ENCODE data around the gene ZFP36.

ZFP36 gene

GRCh38 chr19:39416152-39417120 is 9.8 kb downstream of the ZFP36 start:
- Histone ChIP-seq H4K8ac (ENCODE audit: low read depth, low read length) (no peak overlapping the region), H3K4me1 (ENCODE audit: control insufficient read depth in 2 of 2, insufficient read depth in 1 of 2, low read depth in 1 of 2, low read length in 2 of 2) (peaks cover 13 to 24% of the 10 kb centered on the region in 2 donors), H3K27ac (replicated peaks; ENCODE audit: low read length) (no peak overlapping the region), H2BK15ac (ENCODE audit: low read length) (no peak overlapping the region), H3K4me3 (ENCODE audit: low read length in 2 of 2) (no peak overlapping the region), H2BK120ac (ENCODE audit: low read depth, low read length) (no peak overlapping the region), H3K4ac (ENCODE audit: low read length) (no peak overlapping the region), H3K14ac (ENCODE audit: low read length) (peak overlapping the region; percentile 38), H3K79me1 (ENCODE audit: low read depth, low read length) (peaks cover 18% of the 10 kb centered on the region), H3K23ac (ENCODE audit: low read depth, low read length, poor library complexity) (no peak overlapping the region), H3K9me3 (replicated peaks in 1 of 2; ENCODE audit: control insufficient read depth in 2 of 2, insufficient read depth in 1 of 2, low read depth in 1 of 2, low read length in 2 of 2) (no peaks in the 10 kb centered on the region), H3K27me3 (ENCODE audit: control insufficient read depth in 3 of 3, insufficient read depth in 3 of 3, low read depth in 1 of 3, low read length in 3 of 3) (no peaks in the 10 kb centered on the region), H3K36me3 (replicated peaks in 1 of 2; ENCODE audit: control insufficient read depth in 2 of 2, insufficient read depth in 2 of 2, low read length in 2 of 2) (peaks cover 46 to 71% of the 10 kb centered on the region in 2 donors), H3K4me2 (ENCODE audit: insufficient read depth, low read length, poor library complexity, severe bottlenecking) (no peak overlapping the region), H2AK5ac (ENCODE audit: low read depth, low read length) (peak overlapping the region; percentile 88), H3K18ac (ENCODE audit: low read length) (peak overlapping the region; percentile 11), H4K91ac (ENCODE audit: low read depth, low read length, poor library complexity) (no peak overlapping the region), H2BK12ac (ENCODE audit: low read length) (no peak overlapping the region), H3K9ac (ENCODE audit: low read depth, low read length, poor library complexity) (no peak overlapping the region), H2BK5ac (ENCODE audit: low read length) (no peak overlapping the region), H2AFZ (ENCODE audit: low read length) (no peak overlapping the region)
- no peak for DNase-seq (ENCODE audit: low spot score)
- no CpG with 5 or more reads among the region's 27 CpGs for WGBS, 2 donors (ENCODE audit: extremely low coverage in 2 of 2, insufficient read length in 2 of 2, insufficient replicate concordance in 1 of 2)

GRCh38 chr19:39417463-39418181 is 11.0 kb downstream of the ZFP36 start:
- no CpG with 5 or more reads among the region's 30 CpGs for WGBS, 2 donors (ENCODE audit: extremely low coverage in 2 of 2, insufficient read length in 2 of 2, insufficient replicate concordance in 1 of 2)
- Histone ChIP-seq H3K4ac (ENCODE audit: low read length) (no peak overlapping the region), H4K91ac (ENCODE audit: low read depth, low read length, poor library complexity) (no peak overlapping the region), H3K4me3 (ENCODE audit: low read length in 2 of 2) (no peak overlapping the region), H3K27me3 (ENCODE audit: control insufficient read depth in 3 of 3, insufficient read depth in 3 of 3, low read depth in 1 of 3, low read length in 3 of 3) (no peaks in the 10 kb centered on the region), H4K8ac (ENCODE audit: low read depth, low read length) (no peak overlapping the region), H2BK12ac (ENCODE audit: low read length) (no peak overlapping the region), H2BK120ac (ENCODE audit: low read depth, low read length) (no peak overlapping the region), H3K4me1 (ENCODE audit: control insufficient read depth in 2 of 2, insufficient read depth in 1 of 2, low read depth in 1 of 2, low read length in 2 of 2) (peaks cover 10 to 24% of the 10 kb centered on the region in 2 donors), H2BK5ac (ENCODE audit: low read length) (peak overlapping the region; percentile 39), H3K27ac (replicated peaks; ENCODE audit: low read length) (no peak overlapping the region), H2BK15ac (ENCODE audit: low read length) (no peak overlapping the region), H3K79me1 (ENCODE audit: low read depth, low read length) (peaks cover 18% of the 10 kb centered on the region), H3K4me2 (ENCODE audit: insufficient read depth, low read length, poor library complexity, severe bottlenecking) (no peak overlapping the region), H2AFZ (ENCODE audit: low read length) (no peak overlapping the region), H3K18ac (ENCODE audit: low read length) (no peak overlapping the region), H3K9ac (ENCODE audit: low read depth, low read length, poor library complexity) (no peak overlapping the region), H3K9me3 (replicated peaks in 1 of 2; ENCODE audit: control insufficient read depth in 2 of 2, insufficient read depth in 1 of 2, low read depth in 1 of 2, low read length in 2 of 2) (no peaks in the 10 kb centered on the region), H3K23ac (ENCODE audit: low read depth, low read length, poor library complexity) (no peak overlapping the region), H2AK5ac (ENCODE audit: low read depth, low read length) (no peak overlapping the region), H3K14ac (ENCODE audit: low read length) (no peak overlapping the region), H3K36me3 (replicated peaks in 1 of 2; ENCODE audit: control insufficient read depth in 2 of 2, insufficient read depth in 2 of 2, low read length in 2 of 2) (peaks cover 52 to 81% of the 10 kb centered on the region in 2 donors)
- no peak for DNase-seq (ENCODE audit: low spot score)

- H3K23ac ChIP-seq (ENCODE audit: low read depth, low read length, poor library complexity) = no peak overlapping the region
- H3K4me3 ChIP-seq (ENCODE audit: low read length in 2 of 2) = no peak overlapping the region
- H2AFZ ChIP-seq (ENCODE audit: low read length) = no peak overlapping the region
- no peak overlapping the region for H2BK15ac ChIP-seq (ENCODE audit: low read length)
- no peaks in the 10 kb centered on the region for H3K9me3 ChIP-seq (replicated peaks in 1 of 2; ENCODE audit: control insufficient read depth in 2 of 2, insufficient read depth in 1 of 2, low read depth in 1 of 2, low read length in 2 of 2)
- no peak overlapping the region for H2BK12ac ChIP-seq (ENCODE audit: low read length)
- DNase-seq (ENCODE audit: low spot score) = no peak
- H4K8ac ChIP-seq (ENCODE audit: low read depth, low read length) = no peak overlapping the region
- peaks cover 15% of the 10 kb centered on the region for H3K79me1 ChIP-seq (ENCODE audit: low read depth, low read length)
- H4K91ac ChIP-seq (ENCODE audit: low read depth, low read length, poor library complexity) = no peak overlapping the region
- no peak overlapping the region for H3K14ac ChIP-seq (ENCODE audit: low read length)
- no peak overlapping the region for H3K4ac ChIP-seq (ENCODE audit: low read length)
- no peak overlapping the region for H3K4me2 ChIP-seq (ENCODE audit: insufficient read depth, low read length, poor library complexity, severe bottlenecking)
- peaks cover 65 to 95% of the 10 kb centered on the region in 2 donors for H3K36me3 ChIP-seq (replicated peaks in 1 of 2; ENCODE audit: control insufficient read depth in 2 of 2, insufficient read depth in 2 of 2, low read length in 2 of 2)
- peaks cover 9 to 24% of the 10 kb centered on the region in 2 donors for H3K4me1 ChIP-seq (ENCODE audit: control insufficient read depth in 2 of 2, insufficient read depth in 1 of 2, low read depth in 1 of 2, low read length in 2 of 2)
- H3K9ac ChIP-seq (ENCODE audit: low read depth, low read length, poor library complexity) = no peak overlapping the region
- no CpG with 5 or more reads among the region's 9 CpGs for WGBS, 2 donors (ENCODE audit: extremely low coverage in 2 of 2, insufficient read length in 2 of 2, insufficient replicate concordance in 1 of 2)
- H2BK5ac ChIP-seq (ENCODE audit: low read length) = no peak overlapping the region
- no peak overlapping the region for H3K27ac ChIP-seq (replicated peaks; ENCODE audit: low read length)
- no peaks in the 10 kb centered on the region for H3K27me3 ChIP-seq (ENCODE audit: control insufficient read depth in 3 of 3, insufficient read depth in 3 of 3, low read depth in 1 of 3, low read length in 3 of 3)
- H2BK120ac ChIP-seq (ENCODE audit: low read depth, low read length) = no peak overlapping the region
- no peak overlapping the region for H2AK5ac ChIP-seq (ENCODE audit: low read depth, low read length)
- H3K18ac ChIP-seq (ENCODE audit: low read length) = no peak overlapping the region
Observed at GRCh38 chr19:39419003-39419402, 12.4 kb downstream of the ZFP36 start.

GRCh38 chr19:39420769-39421168 is 14.1 kb downstream of the ZFP36 start:
- peaks cover 4 to 10% of the 10 kb centered on the region in 2 donors for H3K4me1 ChIP-seq (ENCODE audit: control insufficient read depth in 2 of 2, insufficient read depth in 1 of 2, low read depth in 1 of 2, low read length in 2 of 2)
- no peak overlapping the region for H4K91ac ChIP-seq (ENCODE audit: low read depth, low read length, poor library complexity)
- no peak overlapping the region for H2AK5ac ChIP-seq (ENCODE audit: low read depth, low read length)
- no peak for DNase-seq (ENCODE audit: low spot score)
- no peak overlapping the region for H3K9ac ChIP-seq (ENCODE audit: low read depth, low read length, poor library complexity)
- no peak overlapping the region for H2BK15ac ChIP-seq (ENCODE audit: low read length)
- H3K4me3 ChIP-seq (ENCODE audit: low read length in 2 of 2) = no peak overlapping the region
- no peak overlapping the region for H3K23ac ChIP-seq (ENCODE audit: low read depth, low read length, poor library complexity)
- H3K27me3 ChIP-seq (ENCODE audit: control insufficient read depth in 3 of 3, insufficient read depth in 3 of 3, low read depth in 1 of 3, low read length in 3 of 3) = no peaks in the 10 kb centered on the region
- no peak overlapping the region for H2BK120ac ChIP-seq (ENCODE audit: low read depth, low read length)
- no peak overlapping the region for H2AFZ ChIP-seq (ENCODE audit: low read length)
- no peak overlapping the region for H3K4ac ChIP-seq (ENCODE audit: low read length)
- peaks cover 71 to 97% of the 10 kb centered on the region in 2 donors for H3K36me3 ChIP-seq (replicated peaks in 1 of 2; ENCODE audit: control insufficient read depth in 2 of 2, insufficient read depth in 2 of 2, low read length in 2 of 2)
- H3K4me2 ChIP-seq (ENCODE audit: insufficient read depth, low read length, poor library complexity, severe bottlenecking) = no peak overlapping the region
- H2BK5ac ChIP-seq (ENCODE audit: low read length) = no peak overlapping the region
- no peak overlapping the region for H2BK12ac ChIP-seq (ENCODE audit: low read length)
- no peak overlapping the region for H3K27ac ChIP-seq (replicated peaks; ENCODE audit: low read length)
- no peak overlapping the region for H3K14ac ChIP-seq (ENCODE audit: low read length)
- H3K9me3 ChIP-seq (replicated peaks in 1 of 2; ENCODE audit: control insufficient read depth in 2 of 2, insufficient read depth in 1 of 2, low read depth in 1 of 2, low read length in 2 of 2) = no peaks in the 10 kb centered on the region
- no CpG with 5 or more reads among the region's 15 CpGs for WGBS, 2 donors (ENCODE audit: extremely low coverage in 2 of 2, insufficient read length in 2 of 2, insufficient replicate concordance in 1 of 2)
- no peak overlapping the region for H4K8ac ChIP-seq (ENCODE audit: low read depth, low read length)
- H3K18ac ChIP-seq (ENCODE audit: low read length) = no peak overlapping the region
- peaks cover 10% of the 10 kb centered on the region for H3K79me1 ChIP-seq (ENCODE audit: low read depth, low read length)

All from neuronal stem cell (in vitro differentiated cells).